NCI-H1092 treated with DMSO at 0.1 percent for 48 hours (cell line): Measurements from ENCODE around the gene SIRPB1.
"Not testable (repeated sequence)": the region's sequence is repeated elsewhere in the genome, so short reads cannot be mapped to it uniquely, and the experiment has no call there.

Experiments used
- DNase-seq: peaks from one replicate; lab custom pipeline; 2025; lab: John Stamatoyannopoulos, UW

SIRPB1 gene

GRCh38 chr20:1619861-1620444 lies at the start of gene SIRPB1:
SIRPB1 (minus strand) TSS chr20:1620009; CDS start chr20:1619944, 65 bp downstream.
- no peak for DNase-seq

DNA sequence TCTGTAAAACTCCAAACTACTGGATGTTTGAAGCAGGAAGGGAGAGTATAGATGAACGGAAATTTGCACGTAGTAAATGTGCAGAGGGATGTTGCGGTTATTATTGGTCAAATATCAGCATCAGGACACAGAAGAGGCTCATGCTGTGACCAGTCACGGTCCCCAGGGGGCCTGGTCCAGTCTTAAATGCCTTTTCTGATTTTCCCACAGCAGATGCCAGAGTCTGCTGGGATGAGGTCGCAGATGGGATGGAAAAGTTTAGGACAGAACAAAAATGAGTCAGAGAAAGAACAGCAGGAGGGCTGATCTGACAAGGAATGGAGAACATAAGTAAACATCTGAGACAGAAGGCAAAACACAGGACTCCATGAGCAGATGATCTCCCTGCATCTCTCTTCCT lies 49.5 kb upstream of the SIRPB1 start:
- no peak for DNase-seq

- DNase-seq, result no peak
These were observed 47.8 kb upstream of the SIRPB1 start for GRCh38 chr20:1667502-1668085.

DNA sequence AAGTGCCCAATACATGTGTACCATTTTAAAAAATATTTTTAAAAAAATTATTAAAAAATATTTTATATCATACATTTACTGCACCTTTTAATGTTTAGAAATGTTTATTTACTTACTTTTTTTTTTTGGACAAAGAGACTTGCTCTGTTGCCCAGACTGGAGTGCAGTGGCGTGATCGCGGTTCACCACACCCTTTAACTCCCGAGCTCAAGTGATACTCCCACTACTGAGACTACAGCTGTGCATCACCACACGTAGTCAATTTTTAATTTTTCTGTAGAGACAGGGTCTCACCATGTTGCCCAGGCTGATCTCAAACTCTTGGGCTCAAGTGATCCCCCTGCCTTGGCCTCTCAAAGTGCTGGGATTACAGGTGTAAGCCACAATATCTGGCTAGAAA lies 47.0 kb upstream of the SIRPB1 start:
- no peak for DNase-seq

GRCh38 chr20:1665345-1665744 lies 45.5 kb upstream of the SIRPB1 start:
- no peak for DNase-seq

GRCh38 chr20:1664911-1665310 lies 45.1 kb upstream of the SIRPB1 start:
- no peak for DNase-seq

DNA sequence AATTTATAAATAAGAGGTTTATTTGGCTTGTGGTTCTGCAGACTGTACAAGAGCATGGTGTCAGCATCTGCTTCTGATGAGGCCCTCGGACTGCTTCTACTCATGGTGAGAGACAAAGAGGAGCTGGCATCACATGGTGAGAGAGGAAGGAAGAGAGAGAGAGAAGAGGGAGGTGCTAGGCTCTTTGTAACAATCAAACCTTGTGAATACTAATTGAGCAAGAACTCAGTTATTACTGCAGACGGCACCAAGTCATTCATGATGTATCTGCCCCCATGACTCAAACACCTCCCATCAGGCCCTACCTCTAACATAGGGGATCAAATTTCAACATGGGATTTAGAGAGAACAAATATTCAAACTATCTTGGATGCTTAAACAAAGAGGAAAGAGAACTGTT lies 44.1 kb upstream of the SIRPB1 start:
- no peak for DNase-seq

DNA sequence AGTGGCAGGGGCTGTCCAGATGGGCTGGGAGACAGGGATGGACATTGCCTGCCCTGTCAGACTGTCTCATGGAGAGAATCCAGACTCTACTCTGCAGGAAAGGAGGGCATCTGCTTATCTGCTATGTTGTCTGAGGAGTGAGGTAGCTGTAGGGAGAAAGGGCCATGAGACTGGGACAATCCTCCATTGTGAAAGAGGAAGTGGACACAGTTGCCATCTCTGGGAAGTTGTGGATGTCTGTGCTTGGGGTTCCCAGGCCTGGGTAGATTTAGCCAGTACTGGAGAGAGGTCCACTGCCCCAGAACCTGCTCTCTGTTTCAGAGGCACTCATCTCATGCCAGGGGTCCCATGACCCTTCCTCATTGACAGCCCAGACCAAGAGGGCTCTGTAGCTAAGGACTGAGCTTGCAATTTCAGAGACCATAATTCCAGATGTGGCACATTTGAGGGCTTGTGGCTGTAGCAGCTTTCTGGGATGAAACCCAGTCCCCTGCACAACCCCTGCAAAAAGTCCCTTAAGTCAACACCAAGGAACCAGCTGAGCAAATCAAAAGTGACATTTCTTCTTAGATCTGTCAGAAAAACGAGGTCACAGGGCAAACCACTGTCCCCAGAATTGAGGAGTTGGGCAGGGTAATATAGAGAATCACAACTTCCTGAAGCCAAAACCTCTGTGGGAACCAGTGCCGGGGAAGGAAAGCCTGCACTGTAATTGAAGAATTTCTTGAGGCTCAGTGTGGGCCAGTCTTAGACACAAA lies 41.9 kb upstream of the SIRPB1 start:
- no peak for DNase-seq

DNA sequence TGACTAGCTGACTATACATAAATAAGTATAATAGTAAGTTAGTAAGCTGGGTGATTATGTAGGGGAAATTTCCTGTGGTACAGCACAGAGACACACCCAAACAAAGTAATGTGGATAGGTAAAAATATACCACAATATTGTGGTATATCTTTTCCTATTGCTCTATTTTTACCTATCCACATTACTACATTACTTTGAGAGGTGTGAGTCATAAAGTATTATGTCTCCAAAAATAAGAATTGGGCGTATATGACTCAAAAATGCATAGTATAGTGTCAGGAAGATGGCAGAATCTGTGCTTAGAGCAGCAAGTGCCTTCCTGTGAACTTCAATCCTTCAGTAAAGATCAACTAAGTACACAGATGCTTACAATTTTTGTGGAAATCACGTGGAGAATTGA lies 40.4 kb upstream of the SIRPB1 start:
- no peak for DNase-seq

DNA sequence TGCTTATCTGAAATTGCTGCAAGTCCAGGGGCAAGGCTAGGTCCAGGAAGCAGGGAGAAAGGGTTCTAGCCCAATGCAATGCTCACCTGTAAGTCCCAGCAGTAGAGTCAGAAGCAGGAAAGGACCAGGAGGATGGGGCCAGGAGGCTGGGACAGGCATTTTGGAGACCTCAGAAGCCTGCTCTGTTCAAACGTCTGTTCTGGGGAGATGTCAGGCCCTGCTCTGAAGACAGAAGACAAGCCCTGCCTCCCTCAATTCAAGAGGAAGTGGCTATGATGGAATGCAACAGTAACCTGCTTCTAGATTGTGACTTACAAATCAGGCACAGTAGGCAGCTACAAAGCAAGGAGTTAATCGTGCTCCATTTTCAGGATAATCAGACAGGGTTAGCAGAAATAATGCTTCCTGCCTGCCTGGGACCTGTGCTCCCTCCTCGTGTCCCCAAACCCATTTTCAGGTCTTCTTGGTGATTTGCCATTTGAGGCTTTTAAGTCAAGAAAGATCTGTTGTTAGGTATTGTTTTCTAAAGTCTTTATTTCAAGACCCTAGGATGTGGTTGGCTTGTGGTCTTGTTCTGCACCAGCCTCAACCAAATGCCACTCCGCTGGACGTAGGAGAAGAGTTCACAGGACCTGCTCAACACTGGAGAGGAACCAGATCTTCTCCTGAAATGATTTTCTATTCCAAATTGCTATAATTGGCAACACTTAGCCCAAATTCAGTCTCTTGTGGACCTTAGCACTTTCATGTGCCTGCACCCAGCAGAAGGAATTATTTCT lies 37.9 kb upstream of the SIRPB1 start, which contains the start of gene SIRPG:
Gene SIRPG, minus strand, starts transcription at position 224 of the 779 bp plus-strand sequence. Its CDS starts 65 bp downstream, at position 159.
- DNase-seq, result no peak

DNA sequence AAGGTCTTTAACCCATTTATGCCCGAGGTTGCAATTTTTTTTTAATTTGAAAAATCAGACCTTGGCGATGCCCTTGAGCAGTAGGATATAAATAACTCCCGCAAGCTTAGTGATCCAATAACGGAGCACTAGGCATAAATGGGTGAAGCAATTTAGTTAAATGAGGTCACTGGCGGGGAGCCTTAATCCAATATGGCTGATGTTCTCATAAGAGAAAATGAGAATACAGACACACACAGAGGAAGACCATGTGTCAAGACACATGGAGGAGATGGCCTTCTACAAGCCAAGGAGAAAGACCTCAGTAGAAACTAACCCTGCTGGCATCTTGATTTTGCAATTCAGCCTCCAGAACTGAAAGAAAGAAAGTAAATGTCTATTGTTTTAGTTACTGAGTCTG lies 37.0 kb upstream of the SIRPB1 start:
- no peak for DNase-seq

DNA sequence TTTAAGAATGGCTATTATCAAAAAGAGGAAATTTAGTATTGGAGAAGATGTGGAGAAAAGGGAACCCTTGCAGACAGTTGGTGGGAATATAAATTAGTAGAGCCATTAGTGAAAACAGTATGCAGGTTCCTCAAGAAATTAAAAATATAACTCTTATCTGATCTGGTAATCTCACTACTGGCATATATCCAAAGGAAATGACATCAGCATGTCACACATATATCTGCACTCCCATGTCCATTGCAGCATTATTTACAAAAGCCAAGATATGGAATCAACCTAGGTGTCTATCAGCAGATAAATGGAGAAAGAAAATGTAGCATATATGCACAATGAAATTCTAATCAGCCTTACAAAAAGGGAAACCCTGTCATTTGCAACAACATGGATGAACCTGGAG lies 35.2 kb upstream of the SIRPB1 start:
- no peak for DNase-seq

- DNase-seq, result no peak
These were observed 33.2 kb upstream of the SIRPB1 start for GRCh38 chr20:1652960-1653359.

GRCh38 chr20:1652104-1652503 lies 32.3 kb upstream of the SIRPB1 start:
- DNase-seq, result no peak

DNA sequence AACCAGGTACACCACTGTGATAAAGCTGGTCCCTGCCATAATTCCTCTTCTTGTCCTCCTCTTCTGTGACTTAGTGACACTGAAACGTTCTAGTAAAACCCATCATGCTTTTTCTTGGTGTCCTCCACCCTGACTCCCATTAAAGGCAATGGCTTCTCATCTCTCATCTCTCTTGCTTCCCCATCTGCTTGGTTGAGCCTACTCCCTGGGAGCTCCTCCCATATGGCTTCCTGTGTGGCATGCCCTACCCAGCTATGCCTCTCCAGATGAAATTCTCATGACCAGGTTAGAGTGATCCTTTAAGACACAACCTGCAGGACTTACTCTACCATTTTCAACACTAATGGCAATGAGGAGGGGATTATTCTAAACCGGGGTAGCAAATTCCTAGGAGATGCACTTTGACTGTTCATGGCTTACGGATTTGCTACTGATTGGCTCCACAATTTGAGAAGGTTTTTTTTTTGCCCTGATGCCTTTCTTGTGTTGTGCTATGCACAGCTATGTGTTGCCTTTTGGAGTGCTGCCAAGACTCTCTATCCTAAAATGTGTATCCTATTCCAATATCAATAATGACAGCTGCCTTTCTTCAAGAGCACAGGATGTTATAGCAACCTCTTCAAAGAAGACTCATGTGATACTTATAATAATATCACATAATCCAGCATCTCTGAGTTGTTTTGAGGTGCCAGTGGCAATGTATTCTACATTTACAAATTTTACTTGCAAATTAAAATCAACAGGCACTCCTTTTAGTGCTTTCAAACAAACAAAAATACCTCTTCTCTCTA lies 31.7 kb upstream of the SIRPB1 start:
- DNase-seq, result peak; percentile 1

- no peak for DNase-seq
These were observed 28.3 kb upstream of the SIRPB1 start for GRCh38 chr20:1648101-1648500.

DNA sequence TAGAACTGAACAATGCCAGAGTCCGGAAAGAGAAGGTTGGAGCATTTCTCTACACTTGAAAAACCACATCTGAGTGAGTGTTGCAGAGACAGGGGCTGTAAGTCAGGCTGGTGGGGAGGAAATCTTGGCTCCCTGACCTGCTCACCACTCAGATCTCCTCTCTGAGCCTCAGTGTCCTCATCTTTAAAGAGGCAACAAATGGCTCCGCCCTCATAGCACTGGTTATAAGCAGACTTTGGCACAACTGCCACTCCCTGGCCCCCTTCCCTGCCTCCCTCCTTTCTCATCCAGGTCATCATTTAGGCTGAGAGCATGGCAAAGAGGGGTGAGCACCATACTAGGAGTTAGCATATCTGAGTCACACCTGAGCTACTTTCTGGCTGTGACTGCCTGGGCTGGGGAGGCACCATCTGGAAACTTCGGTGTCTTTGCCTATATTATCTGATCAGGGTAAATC lies 27.2 kb upstream of the SIRPB1 start:
- DNase-seq, result no peak

DNA sequence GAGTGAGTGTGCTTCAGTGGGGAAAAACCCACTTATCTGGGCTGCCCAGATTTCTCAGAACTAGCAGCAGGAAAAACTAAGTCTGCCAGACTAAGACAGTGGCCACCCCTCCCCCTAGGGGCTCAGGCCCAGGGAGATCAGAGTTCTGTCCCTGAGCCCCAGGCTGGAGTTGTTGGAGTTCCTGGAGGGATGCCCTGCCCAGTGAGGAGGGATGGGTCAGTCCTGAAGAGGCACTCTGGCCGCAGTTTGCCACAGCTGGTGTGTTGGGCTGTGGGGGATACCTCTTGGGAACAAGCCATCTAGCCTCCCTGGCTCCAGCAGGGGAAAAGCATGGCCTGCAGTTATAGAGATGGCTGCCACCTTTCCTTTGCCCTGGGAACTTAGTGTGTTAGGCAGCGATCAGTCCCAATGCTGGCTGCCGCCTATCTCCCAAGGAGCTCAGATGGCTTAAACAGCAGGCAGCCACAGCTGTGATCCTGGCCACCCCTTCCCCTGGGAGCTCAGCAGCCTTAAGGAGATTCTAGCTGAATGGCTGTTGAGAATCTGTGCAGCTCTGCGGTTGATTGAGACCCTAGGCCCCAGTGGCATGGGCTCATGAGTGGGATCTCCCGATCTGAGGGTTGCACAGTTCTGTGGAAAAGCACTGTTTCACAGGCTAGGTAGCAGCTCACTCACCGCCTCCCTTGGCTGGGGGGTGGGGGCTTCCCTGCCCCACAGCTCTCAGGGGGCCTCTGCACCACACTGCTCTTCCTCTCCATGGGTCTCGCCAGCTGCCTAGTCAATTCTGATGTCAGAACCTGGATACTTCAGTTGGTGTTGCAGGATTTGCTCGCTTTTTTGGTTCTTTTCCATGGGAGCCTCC lies 24.5 kb upstream of the SIRPB1 start:
- no peak for DNase-seq

- not testable (repeated sequence) for DNase-seq
These were observed 18.8 kb upstream of the SIRPB1 start for GRCh38 chr20:1638643-1639042.

- DNase-seq, result no peak
These were observed 17.9 kb upstream of the SIRPB1 start for GRCh38 chr20:1637755-1638154.

- DNase-seq, result no peak
These were observed 17.4 kb upstream of the SIRPB1 start for GRCh38 chr20:1637226-1637625.
